ENCODE results near the gene TREX2. TPM values are rescaled to one million over a fixed set of nuclear protein-coding genes. Genes with fewer than 3 reads are reported as not detected.

Gene TREX2
- total RNA-seq, 1 experiment from 2014 or later = 2.9 TPM

GRCh38 chrX:153449368-153450113, 3.7 kb upstream of the TREX2 start:
- intact Hi-C loops (cut with micrococcal nuclease) = no loop called here
- DNase-seq (ENCODE audit: low read depth, low spot score) (no peak), ATAC-seq (no peak)
- Histone ChIP-seq H3K9ac (ENCODE audit: low read length) (no peak overlapping the region), H3K4me1 (ENCODE audit: control insufficient read depth in 1 of 2, insufficient read depth in 2 of 2, low read length in 2 of 2) (no peaks in the 10 kb centered on the region), H3K36me3 (ENCODE audit: control insufficient read depth in 1 of 2, insufficient read depth in 2 of 2, low read length in 2 of 2) (no peaks in the 10 kb centered on the region), H3K4me2 (ENCODE audit: low read length) (no peak overlapping the region), H3K79me2 (ENCODE audit: insufficient read depth, low read length) (no peaks in the 10 kb centered on the region), H4K20me1 (ENCODE audit: insufficient read depth) (no peaks in the 10 kb centered on the region), H3K27ac (ENCODE audit: low read depth, low read length) (no peak overlapping the region), H2AFZ (ENCODE audit: low read depth, low read length, poor library complexity, severe bottlenecking) (no peak overlapping the region), H3K4me3 (replicated peaks in 1 of 2; ENCODE audit: low read depth in 1 of 2, low read length in 2 of 2) (no peak overlapping the region), H3K27me3 (ENCODE audit: insufficient read depth, low read length) (no peaks in the 10 kb centered on the region), H3K9me3 (ENCODE audit: control insufficient read depth in 1 of 2, insufficient read depth in 1 of 2, low read depth in 1 of 2, low read length in 2 of 2) (no peaks in the 10 kb centered on the region), H3K9me2 (ENCODE audit: insufficient read depth) (no peaks in the 10 kb centered on the region)
- ChIA-PET CTCF (no interaction called here), POLR2A (no interaction called here), RAD21 (ENCODE audit: low non-redundant PET in 1 of 2, low total read pairs in 2 of 2, uncharacterized antibody in 2 of 2, unreplicated experiment in 2 of 2) (no interaction called here)
- no TSS peak for BruUV-seq (replicated peaks)
- TF ChIP-seq ZNF274 (IDR thresholded peaks at IDR 0.05; ENCODE audit: low read depth, low read length) (no peak), POLR2A (IDR thresholded peaks at IDR 0.05; ENCODE audit: borderline replicate concordance, extremely low read depth, insufficient read depth, insufficient read length) (no peak), SP1 (IDR thresholded peaks at IDR 0.05; ENCODE audit: low read depth) (no peak), CBX3 (IDR thresholded peaks at IDR 0.05; ENCODE audit: low read depth) (no peak), CTCF (IDR thresholded peaks at IDR 0.05 in 2 of 3, conservative IDR thresholded peaks at IDR 0.05 in 1 of 3; ENCODE audit: borderline replicate concordance in 1 of 3, insufficient read depth in 1 of 3, low read depth in 2 of 3, low read length in 2 of 3) (no peak), EZH2 (IDR thresholded peaks at IDR 0.05) (no peak), SRF (IDR thresholded peaks at IDR 0.05; ENCODE audit: low read depth) (no peak), YY1 (IDR thresholded peaks at IDR 0.05; ENCODE audit: extremely low read depth, insufficient replicate concordance, low read depth, low read length) (no peak), MAX (IDR thresholded peaks at IDR 0.05) (no peak), EGR1 (IDR thresholded peaks at IDR 0.05; ENCODE audit: low read depth) (no peak), JUND (IDR thresholded peaks at IDR 0.05) (no peak), POLR2AphosphoS5 (IDR thresholded peaks at IDR 0.05; ENCODE audit: low read depth, low read length) (no peak)
- TF ChIP-seq, protein P1, sequence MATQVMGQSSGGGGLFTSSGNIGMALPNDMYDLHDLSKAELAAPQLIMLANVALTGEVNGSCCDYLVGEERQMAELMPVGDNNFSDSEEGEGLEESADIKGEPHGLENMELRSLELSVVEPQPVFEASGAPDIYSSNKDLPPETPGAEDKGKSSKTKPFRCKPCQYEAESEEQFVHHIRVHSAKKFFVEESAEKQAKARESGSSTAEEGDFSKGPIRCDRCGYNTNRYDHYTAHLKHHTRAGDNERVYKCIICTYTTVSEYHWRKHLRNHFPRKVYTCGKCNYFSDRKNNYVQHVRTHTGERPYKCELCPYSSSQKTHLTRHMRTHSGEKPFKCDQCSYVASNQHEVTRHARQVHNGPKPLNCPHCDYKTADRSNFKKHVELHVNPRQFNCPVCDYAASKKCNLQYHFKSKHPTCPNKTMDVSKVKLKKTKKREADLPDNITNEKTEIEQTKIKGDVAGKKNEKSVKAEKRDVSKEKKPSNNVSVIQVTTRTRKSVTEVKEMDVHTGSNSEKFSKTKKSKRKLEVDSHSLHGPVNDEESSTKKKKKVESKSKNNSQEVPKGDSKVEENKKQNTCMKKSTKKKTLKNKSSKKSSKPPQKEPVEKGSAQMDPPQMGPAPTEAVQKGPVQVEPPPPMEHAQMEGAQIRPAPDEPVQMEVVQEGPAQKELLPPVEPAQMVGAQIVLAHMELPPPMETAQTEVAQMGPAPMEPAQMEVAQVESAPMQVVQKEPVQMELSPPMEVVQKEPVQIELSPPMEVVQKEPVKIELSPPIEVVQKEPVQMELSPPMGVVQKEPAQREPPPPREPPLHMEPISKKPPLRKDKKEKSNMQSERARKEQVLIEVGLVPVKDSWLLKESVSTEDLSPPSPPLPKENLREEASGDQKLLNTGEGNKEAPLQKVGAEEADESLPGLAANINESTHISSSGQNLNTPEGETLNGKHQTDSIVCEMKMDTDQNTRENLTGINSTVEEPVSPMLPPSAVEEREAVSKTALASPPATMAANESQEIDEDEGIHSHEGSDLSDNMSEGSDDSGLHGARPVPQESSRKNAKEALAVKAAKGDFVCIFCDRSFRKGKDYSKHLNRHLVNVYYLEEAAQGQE (IDR thresholded peaks at IDR 0.05; ENCODE audit: low read depth) = no peak
